ACHN (cell line): ENCODE data around the gene HMSD.
A peak's percentile ranks its signal among the peaks of the same experiment; 100 is the strongest.
"Not testable (repeated sequence)": the region's sequence is repeated elsewhere in the genome, so short reads cannot be mapped to it uniquely, and the experiment has no call there.

Experiments used
- DNase-seq: peaks from one replicate; pipeline ENCODE4 v3.0.0-alpha.2; 2015
- in situ Hi-C: cut with HindIII; loops from 2 replicates; pipeline ENCODE4 v1.10.0; 2017; ENCODE audit warnings: low sequenced_read_pairs, low pct_ligation_motif_present, low pct_unique_long_range_greater_than_20kb

The HMSD gene, protein sequence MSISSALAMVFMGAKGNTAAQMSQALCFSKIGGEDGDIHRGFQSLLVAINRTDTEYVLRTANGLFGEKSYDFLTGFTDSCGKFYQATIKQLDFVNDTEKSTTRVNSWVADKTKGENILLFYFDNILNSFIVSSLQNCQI

GRCh38 chr18:63949068-63949737, at the start of gene HMSD:
HMSD (plus strand) TSS chr18:63949301; CDS start chr18:63953456, 4,155 bp downstream.
- in situ Hi-C loops = no loop called here
- peak; percentile 53 for DNase-seq

DNA sequence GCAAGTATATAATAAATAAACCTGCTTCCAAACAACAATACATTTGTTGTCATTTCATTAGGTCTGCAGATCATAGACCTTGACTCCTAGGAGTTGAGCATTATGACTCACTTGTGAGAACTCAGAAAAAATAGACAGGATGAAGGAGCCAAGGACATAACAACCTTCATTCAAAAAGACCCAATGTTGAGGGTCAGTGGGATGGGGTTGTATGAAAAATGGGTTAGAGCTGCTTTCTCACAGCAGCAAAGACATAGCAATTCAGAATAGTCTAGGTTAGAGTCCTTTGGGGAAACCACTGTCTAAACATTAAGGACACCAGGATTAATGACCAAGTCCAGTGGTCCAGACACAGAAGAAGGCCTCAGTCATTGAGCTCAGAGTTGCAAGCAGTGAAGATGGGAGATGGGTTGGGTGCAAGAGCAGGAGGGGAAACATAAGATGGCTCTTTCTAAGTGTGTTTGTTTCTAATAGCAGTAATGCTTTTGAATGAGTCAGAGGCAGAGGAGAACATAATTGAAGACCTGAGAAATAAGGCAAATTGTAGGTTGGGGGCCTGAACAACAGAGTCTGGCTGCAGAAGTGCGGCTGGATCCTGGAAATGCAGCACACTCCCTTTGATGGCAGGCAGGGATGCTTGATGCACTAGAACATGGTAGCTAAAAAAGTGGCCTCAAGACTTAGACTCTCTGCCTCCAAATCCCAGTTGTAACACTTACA, 45.1 kb upstream of the HMSD start:
- no peak for DNase-seq
- in situ Hi-C loops = no loop called here

GRCh38 chr18:63904694-63905093, 44.4 kb upstream of the HMSD start:
- no peak for DNase-seq

GRCh38 chr18:63905361-63905760, 43.7 kb upstream of the HMSD start:
- in situ Hi-C loops = no loop called here
- DNase-seq = no peak

More at GRCh38 chr18:63904694-63905093, 44.4 kb upstream of the HMSD start:
- in situ Hi-C loops = no loop called here

DNA sequence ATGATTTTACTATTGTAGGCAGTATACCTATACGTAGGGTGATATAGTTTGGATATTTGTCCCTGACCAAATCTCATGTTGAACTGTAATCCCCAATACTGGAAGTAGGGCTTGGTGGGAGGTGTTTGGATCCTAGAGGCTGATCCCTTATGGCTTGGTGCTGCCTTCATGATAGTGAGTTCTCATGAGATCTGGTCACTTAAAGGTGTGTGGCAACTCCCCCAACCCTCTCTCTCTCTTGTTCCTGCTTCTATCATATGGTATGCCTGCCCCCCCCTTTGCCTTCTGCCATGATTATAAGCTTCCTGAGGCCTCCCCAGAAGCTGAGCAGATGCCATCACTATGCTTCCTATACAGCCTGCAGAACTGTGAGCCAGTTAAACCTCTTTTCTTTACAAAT, 43.0 kb upstream of the HMSD start:
- no peak for DNase-seq
- in situ Hi-C loops = no loop called here

DNA sequence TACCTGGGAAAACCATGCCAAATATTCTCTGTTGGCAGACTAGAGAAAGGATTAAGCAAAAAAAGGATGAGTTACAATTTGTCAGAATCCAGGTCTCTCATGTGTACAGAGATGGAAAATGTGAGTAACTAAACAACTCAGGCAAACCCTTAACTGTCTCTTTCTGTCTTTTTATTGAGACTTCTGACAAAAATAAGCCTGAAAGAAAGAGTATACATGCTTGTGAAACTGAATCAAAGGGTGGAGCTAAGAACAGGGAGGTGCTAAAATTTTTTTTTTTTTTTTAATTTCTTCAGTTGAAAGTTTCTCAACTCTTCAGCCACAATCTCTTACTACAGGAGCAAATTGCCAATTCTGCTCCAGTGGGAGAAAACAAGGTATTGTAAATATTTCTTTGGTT, 41.4 kb upstream of the HMSD start, which contains the start of gene SERPINB10:
Gene SERPINB10 (plus strand): TSS at position 295 of the 400 bp plus-strand sequence. CDS start 7,553 bp downstream, outside the sequence.
- no peak for DNase-seq
- in situ Hi-C loops = no loop called here

DNA sequence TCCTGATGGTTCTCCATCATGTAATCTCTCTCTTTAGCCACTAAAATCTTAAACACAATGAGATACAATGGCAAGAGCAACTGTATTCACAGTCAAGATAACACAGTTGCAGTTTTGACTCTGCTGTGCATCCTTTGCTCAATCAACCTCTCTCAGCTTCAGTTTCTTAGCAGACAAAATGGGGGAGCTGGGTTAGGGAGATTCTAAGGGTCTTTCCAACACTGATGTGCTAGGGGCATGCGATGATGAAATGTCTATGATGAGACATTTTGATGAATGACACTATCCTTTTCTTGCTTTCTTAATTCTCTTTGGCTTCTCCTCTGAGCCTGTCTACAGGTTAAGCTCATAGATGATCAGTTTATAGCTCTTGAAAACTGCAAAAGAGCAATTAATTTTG, 40.2 kb upstream of the HMSD start:
- in situ Hi-C loops = no loop called here
- DNase-seq = no peak

GRCh38 chr18:63909870-63910269, 39.2 kb upstream of the HMSD start:
- DNase-seq = no peak

GRCh38 chr18:63917817-63918216, 31.3 kb upstream of the HMSD start:
- DNase-seq = no peak
- in situ Hi-C loops = no loop called here

More at GRCh38 chr18:63909870-63910269, 39.2 kb upstream of the HMSD start:
- in situ Hi-C loops = no loop called here

GRCh38 chr18:63922049-63922448, 27.1 kb upstream of the HMSD start:
- in situ Hi-C loops = no loop called here
- no peak for DNase-seq

DNA sequence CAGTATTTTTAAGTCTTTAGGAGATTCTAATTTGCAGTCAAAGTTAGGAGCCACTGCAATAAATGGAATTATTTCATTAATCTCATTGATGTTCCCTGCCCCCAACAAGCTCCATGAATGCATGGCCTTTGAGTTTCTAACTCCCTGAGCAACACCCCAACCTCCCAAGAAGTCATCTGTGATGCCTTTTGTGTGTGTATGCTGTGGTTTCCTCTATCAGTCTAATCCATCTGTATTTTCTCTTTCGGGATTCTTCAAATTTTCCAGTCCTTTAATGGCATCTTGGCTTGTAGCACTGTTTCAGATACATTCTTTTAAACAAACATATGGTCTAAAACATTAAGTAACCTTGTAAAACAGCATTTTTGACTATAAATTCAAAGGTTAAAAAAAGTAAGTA, 24.6 kb upstream of the HMSD start:
- DNase-seq = no peak
- in situ Hi-C loops = no loop called here

DNA sequence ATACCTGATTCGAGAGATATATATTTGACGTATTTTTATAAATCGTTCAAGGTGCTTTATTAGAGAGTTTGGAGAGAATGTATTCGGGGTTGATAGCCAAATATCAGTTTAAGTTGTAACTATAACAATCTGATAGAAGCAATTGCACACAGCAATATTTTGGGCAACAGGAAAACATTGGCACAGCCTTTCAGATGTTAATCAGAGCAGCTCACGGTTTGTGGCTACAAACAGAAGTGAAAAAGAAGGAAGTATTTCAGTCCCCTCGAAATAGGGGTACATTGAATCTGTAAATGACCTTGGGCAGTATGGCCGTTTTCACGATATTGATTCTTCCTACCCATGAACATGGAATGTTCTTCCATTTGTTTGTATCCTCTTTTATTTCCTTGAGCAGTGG, 20.8 kb upstream of the HMSD start:
- in situ Hi-C loops = no loop called here
- DNase-seq = no peak

GRCh38 chr18:63929369-63929768, 19.7 kb upstream of the HMSD start:
- in situ Hi-C loops, DNase-seq: not testable (repeated sequence)

DNA sequence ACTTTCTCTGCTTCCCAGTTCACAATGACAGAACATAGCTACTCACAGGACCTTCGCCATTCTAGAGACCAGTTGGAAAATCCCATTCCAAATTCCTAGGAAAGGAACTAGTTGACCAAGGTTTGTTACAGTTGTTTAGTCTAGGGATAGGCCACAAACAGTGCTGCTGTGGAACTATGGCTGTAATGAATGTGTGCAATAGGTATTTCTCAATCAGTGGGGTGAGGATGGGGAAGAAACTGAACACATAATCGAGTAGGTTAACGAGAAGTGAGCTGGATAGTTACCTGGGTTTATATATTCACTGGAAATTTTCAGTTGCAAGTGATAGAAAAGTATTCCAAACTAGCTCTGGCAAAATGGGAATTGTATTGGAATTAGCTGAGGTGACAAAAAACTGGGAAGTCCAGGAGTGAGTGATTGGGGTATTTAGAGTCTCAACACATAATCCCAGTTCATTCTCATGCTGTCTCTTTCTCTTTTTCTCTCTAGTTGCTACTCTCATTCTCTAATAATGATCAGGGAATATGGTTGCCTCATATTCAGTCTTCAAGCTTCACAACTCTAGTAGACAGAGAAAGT, 18.2 kb upstream of the HMSD start:
- DNase-seq = no peak
- in situ Hi-C loops = no loop called here

GRCh38 chr18:63936156-63936931, 12.8 kb upstream of the HMSD start:
- DNase-seq = peak; percentile 76
- in situ Hi-C loops = no loop called here

- in situ Hi-C loops = no loop called here
Observed at GRCh38 chr18:63936932-63937393, 12.1 kb upstream of the HMSD start.

GRCh38 chr18:63940008-63940407, 9.1 kb upstream of the HMSD start:
- DNase-seq = no peak
- in situ Hi-C loops = no loop called here

More at GRCh38 chr18:63936932-63937393, 12.1 kb upstream of the HMSD start:
- DNase-seq = no peak

DNA sequence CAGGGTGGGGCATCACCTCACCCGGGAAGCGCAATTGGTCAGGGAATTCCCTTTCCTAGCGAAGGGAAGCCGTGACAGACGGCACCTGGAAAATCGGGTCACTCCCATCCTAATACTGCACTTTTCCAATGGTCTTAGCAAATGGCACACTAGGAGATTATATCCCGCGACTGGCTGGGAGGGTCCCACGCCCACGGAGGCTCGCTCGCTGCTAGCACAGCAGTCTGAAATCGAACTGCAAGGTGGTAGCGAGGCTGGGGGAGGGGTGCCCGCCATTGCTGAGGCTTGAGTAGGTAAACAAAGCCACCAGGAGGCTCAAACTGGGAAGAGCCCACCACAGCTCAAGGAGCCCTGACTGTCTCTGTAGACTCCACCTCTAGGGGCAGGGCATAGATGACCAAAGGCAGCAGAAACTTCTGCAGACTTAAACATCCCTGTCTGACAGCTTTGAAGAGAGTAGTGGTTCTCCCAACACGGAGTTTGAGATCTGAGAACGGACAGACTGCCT, 8.5 kb upstream of the HMSD start:
- in situ Hi-C loops, DNase-seq: not testable (repeated sequence)
